Fibroblast of mammary gland (primary cell): ENCODE measurements around the gene PRRX2.

ENCODE experiments used
- DNase-seq: peaks from one replicate; pipeline ENCODE4 v3.0.0-alpha.2; 2010; ENCODE audit warnings: low read depth
- H3K4me3 ChIP-seq: 2 replicates; pipeline ENCODE4 v1.5.1; 2011; ENCODE audit warnings: low read depth, mild to moderate bottlenecking, low read length, moderate library complexity; ENCODE audit not compliant: control insufficient read depth
- CTCF ChIP-seq: conservative IDR thresholded peaks from 2 replicates; pipeline ENCODE4 v1.5.1; 2011; ENCODE audit warnings: low read depth, low read length, inconsistent platforms; ENCODE audit not compliant: control insufficient read depth, insufficient read depth

PRRX2 gene

GRCh38 chr9:129641750-129642585 is 23.5 kb upstream of the PRRX2 start, which contains the start of gene ASB6:
ASB6 (minus strand) TSS chr9:129642151; CDS start chr9:129641999, 152 bp downstream.
- TF ChIP-seq CTCF, result peak; percentile 49
- H3K4me3 ChIP-seq, result peak within 1 kb of the TSS; percentile 84

GRCh38 chr9:129643706-129644105 is 21.7 kb upstream of the PRRX2 start:
- TF ChIP-seq CTCF, result no peak
- DNase-seq, result no peak
- no peak overlapping the region for H3K4me3 ChIP-seq

More at GRCh38 chr9:129641750-129642585, 23.5 kb upstream of the PRRX2 start, which contains the start of gene ASB6:
- peak; percentile 96 for DNase-seq

GRCh38 chr9:129644365-129644764 is 21.1 kb upstream of the PRRX2 start:
- TF ChIP-seq CTCF, result no peak
- no peak overlapping the region for H3K4me3 ChIP-seq
- DNase-seq, result no peak

- no peak for DNase-seq
- no peak overlapping the region for H3K4me3 ChIP-seq
- TF ChIP-seq CTCF, result no peak
Observed at GRCh38 chr9:129644902-129645301, 20.5 kb upstream of the PRRX2 start.

GRCh38 chr9:129646252-129646651 is 19.2 kb upstream of the PRRX2 start:
- DNase-seq, result no peak
- no peak for TF ChIP-seq CTCF
- no peak overlapping the region for H3K4me3 ChIP-seq

GRCh38 chr9:129646654-129647053 is 18.8 kb upstream of the PRRX2 start:
- no peak for TF ChIP-seq CTCF
- DNase-seq, result no peak
- H3K4me3 ChIP-seq, result no peak overlapping the region
